ENCODE data around the gene MPPE1.

GRCh38 chr18:11840493-11840892, 67.6 kb downstream of the MPPE1 start:
- TF ChIP-seq CTCF (IDR thresholded peaks at IDR 0.05) (no peak), POLR2A (IDR thresholded peaks at IDR 0.05) (no peak), EP300 (IDR thresholded peaks at IDR 0.05) (no peak)
